ENCODE results near the gene HOXC4. TPM values are rescaled to one million over a fixed set of nuclear protein-coding genes. Genes with fewer than 3 reads are reported as not detected.

The HOXC4 gene
- total and polyA plus RNA-seq, 4 donors: 0.02 TPM; not detected in 3

DNA sequence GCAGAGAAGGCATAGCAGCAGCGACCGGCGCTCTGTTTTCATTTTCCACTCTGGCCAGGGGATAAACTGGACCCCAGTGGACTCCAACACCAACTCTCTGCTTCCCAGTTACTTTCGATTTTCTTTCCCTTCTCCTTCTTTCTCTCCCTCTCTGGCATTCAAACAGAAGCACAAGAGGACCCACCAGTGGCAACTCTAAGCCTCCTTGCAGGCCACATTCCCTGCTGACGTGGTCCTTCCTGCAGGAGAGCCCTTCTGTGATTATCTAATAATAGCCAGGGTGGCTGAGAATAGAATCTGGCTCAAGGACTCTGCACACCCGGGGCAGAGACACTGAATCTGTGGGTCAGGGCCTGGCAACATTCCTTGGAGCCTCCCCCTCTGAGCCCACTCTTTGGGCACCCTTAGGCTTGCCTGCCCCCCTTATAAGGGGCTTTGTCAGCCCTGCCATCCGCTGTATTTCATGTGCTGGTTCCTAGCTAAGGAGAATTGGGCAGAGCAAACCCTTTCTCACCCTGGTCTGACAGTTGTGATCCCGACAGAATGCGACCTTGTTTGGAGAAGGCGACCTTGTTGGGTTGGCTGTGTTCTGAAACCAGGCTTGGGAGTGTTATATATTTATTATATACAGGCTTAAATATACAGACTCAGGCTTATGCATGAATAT is 33.6 kb upstream of the HOXC4 start:
- 26% methylated on average over 10 of the region's 10 CpGs for WGBS
- H3K27ac ChIP-seq (ENCODE audit: low read depth in 1 of 2, low read length in 2 of 2): no peak overlapping the region
- H3K27me3 ChIP-seq (ENCODE audit: control insufficient read depth in 4 of 4, insufficient read depth in 4 of 4, low read length in 3 of 4): peaks cover 7 to 55% (median 18%) of the 10 kb centered on the region in 4 donors
- no peak overlapping the region for H3K4me3 ChIP-seq (ENCODE audit: low read depth in 1 of 3, low read length in 3 of 3)
- TF ChIP-seq GABPA (IDR thresholded peaks at IDR 0.05 in 1 of 2, conservative IDR thresholded peaks at IDR 0.05 in 1 of 2) (no peak), JUND (IDR thresholded peaks at IDR 0.05) (no peak), HNF4A (conservative IDR thresholded peaks at IDR 0.05) (no peak), RXRA (IDR thresholded peaks at IDR 0.05) (no peak), RAD21 (IDR thresholded peaks at IDR 0.05) (no peak), FOXA1 (IDR thresholded peaks at IDR 0.05) (no peak), FOXA2 (IDR thresholded peaks at IDR 0.05) (no peak), TAF1 (conservative IDR thresholded peaks at IDR 0.05) (no peak), HNF4G (IDR thresholded peaks at IDR 0.05) (no peak), EGR1 (IDR thresholded peaks at IDR 0.05; ENCODE audit: low read depth in 2 of 2) (no peak), SP1 (IDR thresholded peaks at IDR 0.05) (no peak), YY1 (IDR thresholded peaks at IDR 0.05) (no peak), NR2F2 (IDR thresholded peaks at IDR 0.05) (no peak)
- TF ChIP-seq, protein P1, sequence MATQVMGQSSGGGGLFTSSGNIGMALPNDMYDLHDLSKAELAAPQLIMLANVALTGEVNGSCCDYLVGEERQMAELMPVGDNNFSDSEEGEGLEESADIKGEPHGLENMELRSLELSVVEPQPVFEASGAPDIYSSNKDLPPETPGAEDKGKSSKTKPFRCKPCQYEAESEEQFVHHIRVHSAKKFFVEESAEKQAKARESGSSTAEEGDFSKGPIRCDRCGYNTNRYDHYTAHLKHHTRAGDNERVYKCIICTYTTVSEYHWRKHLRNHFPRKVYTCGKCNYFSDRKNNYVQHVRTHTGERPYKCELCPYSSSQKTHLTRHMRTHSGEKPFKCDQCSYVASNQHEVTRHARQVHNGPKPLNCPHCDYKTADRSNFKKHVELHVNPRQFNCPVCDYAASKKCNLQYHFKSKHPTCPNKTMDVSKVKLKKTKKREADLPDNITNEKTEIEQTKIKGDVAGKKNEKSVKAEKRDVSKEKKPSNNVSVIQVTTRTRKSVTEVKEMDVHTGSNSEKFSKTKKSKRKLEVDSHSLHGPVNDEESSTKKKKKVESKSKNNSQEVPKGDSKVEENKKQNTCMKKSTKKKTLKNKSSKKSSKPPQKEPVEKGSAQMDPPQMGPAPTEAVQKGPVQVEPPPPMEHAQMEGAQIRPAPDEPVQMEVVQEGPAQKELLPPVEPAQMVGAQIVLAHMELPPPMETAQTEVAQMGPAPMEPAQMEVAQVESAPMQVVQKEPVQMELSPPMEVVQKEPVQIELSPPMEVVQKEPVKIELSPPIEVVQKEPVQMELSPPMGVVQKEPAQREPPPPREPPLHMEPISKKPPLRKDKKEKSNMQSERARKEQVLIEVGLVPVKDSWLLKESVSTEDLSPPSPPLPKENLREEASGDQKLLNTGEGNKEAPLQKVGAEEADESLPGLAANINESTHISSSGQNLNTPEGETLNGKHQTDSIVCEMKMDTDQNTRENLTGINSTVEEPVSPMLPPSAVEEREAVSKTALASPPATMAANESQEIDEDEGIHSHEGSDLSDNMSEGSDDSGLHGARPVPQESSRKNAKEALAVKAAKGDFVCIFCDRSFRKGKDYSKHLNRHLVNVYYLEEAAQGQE (IDR thresholded peaks at IDR 0.05): no peak
- TF ChIP-seq, protein P2, sequence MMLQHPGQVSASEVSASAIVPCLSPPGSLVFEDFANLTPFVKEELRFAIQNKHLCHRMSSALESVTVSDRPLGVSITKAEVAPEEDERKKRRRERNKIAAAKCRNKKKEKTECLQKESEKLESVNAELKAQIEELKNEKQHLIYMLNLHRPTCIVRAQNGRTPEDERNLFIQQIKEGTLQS (IDR thresholded peaks at IDR 0.05): no peak
- TF ChIP-seq, protein P3, sequence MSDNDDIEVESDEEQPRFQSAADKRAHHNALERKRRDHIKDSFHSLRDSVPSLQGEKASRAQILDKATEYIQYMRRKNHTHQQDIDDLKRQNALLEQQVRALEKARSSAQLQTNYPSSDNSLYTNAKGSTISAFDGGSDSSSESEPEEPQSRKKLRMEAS (IDR thresholded peaks at IDR 0.05): no peak
- TF ChIP-seq, protein P4, sequence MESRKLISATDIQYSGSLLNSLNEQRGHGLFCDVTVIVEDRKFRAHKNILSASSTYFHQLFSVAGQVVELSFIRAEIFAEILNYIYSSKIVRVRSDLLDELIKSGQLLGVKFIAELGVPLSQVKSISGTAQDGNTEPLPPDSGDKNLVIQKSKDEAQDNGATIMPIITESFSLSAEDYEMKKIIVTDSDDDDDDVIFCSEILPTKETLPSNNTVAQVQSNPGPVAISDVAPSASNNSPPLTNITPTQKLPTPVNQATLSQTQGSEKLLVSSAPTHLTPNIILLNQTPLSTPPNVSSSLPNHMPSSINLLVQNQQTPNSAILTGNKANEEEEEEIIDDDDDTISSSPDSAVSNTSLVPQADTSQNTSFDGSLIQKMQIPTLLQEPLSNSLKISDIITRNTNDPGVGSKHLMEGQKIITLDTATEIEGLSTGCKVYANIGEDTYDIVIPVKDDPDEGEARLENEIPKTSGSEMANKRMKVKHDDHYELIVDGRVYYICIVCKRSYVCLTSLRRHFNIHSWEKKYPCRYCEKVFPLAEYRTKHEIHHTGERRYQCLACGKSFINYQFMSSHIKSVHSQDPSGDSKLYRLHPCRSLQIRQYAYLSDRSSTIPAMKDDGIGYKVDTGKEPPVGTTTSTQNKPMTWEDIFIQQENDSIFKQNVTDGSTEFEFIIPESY (IDR thresholded peaks at IDR 0.05): no peak
- TF ChIP-seq, protein P5, sequence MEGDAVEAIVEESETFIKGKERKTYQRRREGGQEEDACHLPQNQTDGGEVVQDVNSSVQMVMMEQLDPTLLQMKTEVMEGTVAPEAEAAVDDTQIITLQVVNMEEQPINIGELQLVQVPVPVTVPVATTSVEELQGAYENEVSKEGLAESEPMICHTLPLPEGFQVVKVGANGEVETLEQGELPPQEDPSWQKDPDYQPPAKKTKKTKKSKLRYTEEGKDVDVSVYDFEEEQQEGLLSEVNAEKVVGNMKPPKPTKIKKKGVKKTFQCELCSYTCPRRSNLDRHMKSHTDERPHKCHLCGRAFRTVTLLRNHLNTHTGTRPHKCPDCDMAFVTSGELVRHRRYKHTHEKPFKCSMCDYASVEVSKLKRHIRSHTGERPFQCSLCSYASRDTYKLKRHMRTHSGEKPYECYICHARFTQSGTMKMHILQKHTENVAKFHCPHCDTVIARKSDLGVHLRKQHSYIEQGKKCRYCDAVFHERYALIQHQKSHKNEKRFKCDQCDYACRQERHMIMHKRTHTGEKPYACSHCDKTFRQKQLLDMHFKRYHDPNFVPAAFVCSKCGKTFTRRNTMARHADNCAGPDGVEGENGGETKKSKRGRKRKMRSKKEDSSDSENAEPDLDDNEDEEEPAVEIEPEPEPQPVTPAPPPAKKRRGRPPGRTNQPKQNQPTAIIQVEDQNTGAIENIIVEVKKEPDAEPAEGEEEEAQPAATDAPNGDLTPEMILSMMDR (IDR thresholded peaks at IDR 0.05; ENCODE audit: low read depth, low read length, missing input control): no peak
- H3K9me3 ChIP-seq (ENCODE audit: control insufficient read depth in 4 of 4, low read length in 3 of 4): no peaks in the 10 kb centered on the region
- H3K4me1 ChIP-seq (ENCODE audit: control insufficient read depth in 4 of 4, insufficient read depth in 4 of 4, low read length in 3 of 4): peaks cover 0 to 13% (median 9%) of the 10 kb centered on the region in 4 donors
- no peak for DNase-seq (ENCODE audit: low spot score)
- H3K36me3 ChIP-seq (ENCODE audit: control insufficient read depth in 4 of 4, insufficient read depth in 3 of 4, low read depth in 1 of 4, low read length in 3 of 4): no peaks in the 10 kb centered on the region
- no peak overlapping the region for H3K9ac ChIP-seq (ENCODE audit: low read depth in 1 of 2, low read length in 2 of 2)
